Activated naive CD4-positive, alpha-beta T cell treated with Interleukin-2 at 50 U/mL for 16 hours (primary cell): Measurements from ENCODE around the gene PLIN5.

ENCODE experiments used
- DNase-seq: peaks from one replicate; pipeline ENCODE4 v3.0.0-alpha.2; 2020

Gene PLIN5

DNA sequence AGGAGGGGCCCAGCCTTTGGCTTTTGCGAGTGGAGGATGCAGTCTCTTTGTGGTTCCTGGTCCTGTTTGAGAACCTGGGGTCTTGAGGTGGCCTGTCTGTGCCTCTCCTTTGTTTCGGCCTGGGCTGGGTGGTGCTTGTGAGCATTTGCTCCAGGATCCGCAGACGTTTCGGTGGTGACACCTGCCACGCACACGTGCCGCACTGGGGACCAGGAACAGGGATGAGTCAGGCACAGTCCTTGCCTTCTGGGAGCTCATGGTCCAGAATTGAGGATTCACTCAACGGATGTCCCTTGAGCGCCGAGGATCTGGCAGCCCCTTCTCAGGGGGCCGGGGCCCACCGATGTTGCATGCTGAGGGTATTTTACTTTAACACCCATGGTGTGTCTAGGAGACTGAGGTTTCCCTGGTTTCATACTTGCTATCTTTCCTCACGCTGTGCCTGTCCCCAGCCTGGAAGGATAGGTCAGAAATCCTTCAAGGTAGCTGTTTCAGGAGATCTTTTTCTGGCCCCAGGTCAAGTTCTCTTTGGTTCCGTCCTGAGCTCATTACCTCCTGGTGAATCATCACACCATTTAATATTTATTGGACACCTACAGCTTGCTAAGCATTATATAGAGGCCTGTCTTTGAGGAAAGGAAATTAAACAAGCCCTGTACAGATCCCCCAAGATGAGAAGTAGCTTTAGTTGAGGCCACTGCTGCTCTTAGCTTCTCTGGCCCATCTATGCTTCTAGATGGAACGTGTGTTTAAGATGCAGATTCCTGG is 57.8 kb downstream of the PLIN5 start:
- DNase-seq = no peak

GRCh38 chr19:4474514-4475022 is 60.5 kb downstream of the PLIN5 start:
- no peak for DNase-seq

DNA sequence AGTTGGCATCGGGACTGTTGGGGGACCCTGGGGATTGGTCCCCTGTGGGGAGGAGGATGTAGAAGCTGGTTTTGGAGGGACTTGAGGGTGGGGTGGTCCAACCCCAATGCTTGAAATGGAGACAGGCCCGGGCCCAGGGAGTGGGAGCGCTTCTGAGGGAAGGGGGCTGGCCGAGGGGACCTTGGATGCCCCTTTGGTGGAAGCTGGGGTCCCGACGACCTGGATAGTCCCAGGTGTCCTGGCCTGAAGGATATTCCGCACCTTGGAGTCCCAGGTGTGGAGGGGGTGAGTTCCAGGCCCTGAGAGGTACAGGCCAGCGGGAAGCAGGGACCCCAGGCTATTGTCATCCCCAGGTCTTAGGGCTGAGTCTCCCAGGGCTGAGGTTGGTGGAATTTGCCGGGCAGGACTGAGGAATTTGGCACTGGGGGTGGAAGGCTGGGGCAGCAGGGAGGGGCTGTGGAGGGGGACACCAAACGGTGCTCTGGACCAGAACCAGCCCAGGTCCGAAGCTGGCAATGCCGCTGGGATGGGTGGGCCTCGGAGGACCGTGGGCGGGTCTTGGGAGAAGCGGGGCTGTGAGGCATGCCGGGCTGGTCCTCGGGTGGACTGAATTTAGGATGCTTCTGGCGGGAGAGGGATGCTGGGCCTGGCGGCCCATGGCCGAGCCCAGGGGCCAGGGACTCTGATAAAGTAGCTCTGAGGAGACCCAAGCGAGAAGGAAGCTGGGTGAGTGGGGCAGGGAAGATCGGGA is 61.1 kb downstream of the PLIN5 start:
- no peak for DNase-seq

DNA sequence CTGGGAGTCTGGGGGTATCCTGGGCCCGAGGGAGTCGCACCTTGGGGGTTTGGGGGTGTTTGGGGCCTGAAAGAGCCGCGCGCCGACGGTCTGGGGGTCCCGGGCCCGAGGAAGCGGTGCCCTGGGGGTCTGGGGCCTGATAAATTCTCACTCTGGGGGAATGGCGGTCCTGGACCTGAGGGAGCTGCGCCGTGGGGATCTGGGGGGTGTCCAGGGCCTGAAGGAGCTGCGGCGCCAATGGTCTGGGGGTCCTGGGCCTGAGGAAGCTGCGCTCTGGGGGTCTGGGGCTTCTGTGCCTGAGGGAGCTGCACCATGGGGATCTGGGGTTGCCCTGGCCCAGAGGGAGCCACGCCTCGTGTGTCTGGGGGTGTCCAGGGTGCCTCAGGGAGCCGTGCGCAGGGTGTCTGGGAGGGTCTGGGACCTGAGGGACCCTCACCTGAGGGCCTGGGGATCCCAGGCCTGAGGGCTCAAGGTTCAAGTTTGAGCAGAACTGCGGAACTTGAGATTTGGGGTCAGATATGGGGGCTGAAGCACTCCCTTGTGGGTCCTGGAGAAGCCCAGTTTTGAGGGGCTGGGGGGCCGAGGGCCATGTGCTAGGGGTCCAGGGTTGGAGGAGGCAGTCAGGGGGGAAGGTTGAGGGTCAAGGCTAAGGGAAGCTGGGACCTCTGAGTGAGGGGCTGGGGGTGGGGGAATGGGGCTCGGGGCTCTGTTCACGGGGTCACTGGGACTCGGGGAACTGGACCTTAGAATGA is 61.8 kb downstream of the PLIN5 start:
- DNase-seq = no peak
